Neutrophil (primary cell): ENCODE results near the gene DCAF11.

Source experiments
- H3K27ac ChIP-seq: fragments of 200-600 bp; sonication (generic); 2 replicates; pipeline ENCODE4 v1.5.1; 2016; ENCODE audit warnings: mild to moderate bottlenecking, moderate library complexity
- H3K27me3 ChIP-seq: fragments of 200-600 bp; sonication (generic); 2 replicates; pipeline ENCODE4 v1.6.0; 2016; ENCODE audit warnings: mild to moderate bottlenecking
- H3K36me3 ChIP-seq: fragments of 200-600 bp; sonication (generic); 2 replicates; pipeline ENCODE4 v1.5.1; 2017
- H3K4me1 ChIP-seq, 2 experiments: fragments of 200-600 bp in 1 of 2; sonication (generic) in 1 of 2; 1 replicate in 1 of 2; 2 replicates in 1 of 2; pipeline versions ENCODE4 v1.5.1 to v1.6.1; 2013 to 2016; ENCODE audit warnings: low read depth in 1 of 2, low read length in 1 of 2, mild to moderate bottlenecking in 1 of 2, moderate library complexity in 1 of 2; ENCODE audit not compliant: control insufficient read depth in 1 of 2, insufficient read depth in 1 of 2
- H3K4me3 ChIP-seq, 2 experiments: fragments of 200-600 bp in 1 of 2; sonication (generic) in 1 of 2; 1 replicate in 1 of 2; 2 replicates in 1 of 2; pipeline ENCODE4 v1.5.1; 2013 to 2016; ENCODE audit warnings: low read depth in 1 of 2, low read length in 1 of 2, mild to moderate bottlenecking in 1 of 2, moderate library complexity in 1 of 2
- H3K9me3 ChIP-seq: fragments of 200-600 bp; sonication (generic); 2 replicates; pipeline ENCODE4 v1.5.1; 2016
- TF ChIP-seq, protein P1 (sequence below): fragments of 200-600 bp; sonication (generic); IDR thresholded peaks from 2 replicates; pipeline ENCODE4 v1.5.1; 2016; ENCODE audit warnings: antibody characterized with exemption

The DCAF11 gene

GRCh38 chr14:24157331-24157730 lies 42.8 kb downstream of the DCAF11 start:
- Histone ChIP-seq H3K27ac (no peak overlapping the region), H3K9me3 (no peaks in the 10 kb centered on the region), H3K4me1 (peaks cover 14 to 16% of the 10 kb centered on the region in 2 experiments), H3K36me3 (peaks cover 75% of the 10 kb centered on the region), H3K27me3 (no peaks in the 10 kb centered on the region), H3K4me3 (no peak overlapping the region)
- TF ChIP-seq, protein P1, sequence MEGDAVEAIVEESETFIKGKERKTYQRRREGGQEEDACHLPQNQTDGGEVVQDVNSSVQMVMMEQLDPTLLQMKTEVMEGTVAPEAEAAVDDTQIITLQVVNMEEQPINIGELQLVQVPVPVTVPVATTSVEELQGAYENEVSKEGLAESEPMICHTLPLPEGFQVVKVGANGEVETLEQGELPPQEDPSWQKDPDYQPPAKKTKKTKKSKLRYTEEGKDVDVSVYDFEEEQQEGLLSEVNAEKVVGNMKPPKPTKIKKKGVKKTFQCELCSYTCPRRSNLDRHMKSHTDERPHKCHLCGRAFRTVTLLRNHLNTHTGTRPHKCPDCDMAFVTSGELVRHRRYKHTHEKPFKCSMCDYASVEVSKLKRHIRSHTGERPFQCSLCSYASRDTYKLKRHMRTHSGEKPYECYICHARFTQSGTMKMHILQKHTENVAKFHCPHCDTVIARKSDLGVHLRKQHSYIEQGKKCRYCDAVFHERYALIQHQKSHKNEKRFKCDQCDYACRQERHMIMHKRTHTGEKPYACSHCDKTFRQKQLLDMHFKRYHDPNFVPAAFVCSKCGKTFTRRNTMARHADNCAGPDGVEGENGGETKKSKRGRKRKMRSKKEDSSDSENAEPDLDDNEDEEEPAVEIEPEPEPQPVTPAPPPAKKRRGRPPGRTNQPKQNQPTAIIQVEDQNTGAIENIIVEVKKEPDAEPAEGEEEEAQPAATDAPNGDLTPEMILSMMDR = no peak

- Histone ChIP-seq H3K27me3 (no peaks in the 10 kb centered on the region), H3K27ac (peak overlapping the region; percentile 94), H3K4me1 (peaks cover 36 to 42% of the 10 kb centered on the region in 2 experiments), H3K4me3 (no peak overlapping the region), H3K9me3 (no peaks in the 10 kb centered on the region), H3K36me3 (peaks cover 79% of the 10 kb centered on the region)
- TF ChIP-seq, protein P1 = no peak
Measured at GRCh38 chr14:24159777-24160498, 45.4 kb downstream of the DCAF11 start.

GRCh38 chr14:24160499-24160849 lies 45.9 kb downstream of the DCAF11 start:
- H3K4me1 ChIP-seq = peaks cover 42 to 47% of the 10 kb centered on the region in 2 experiments
- peaks cover 79% of the 10 kb centered on the region for H3K36me3 ChIP-seq
- no peaks in the 10 kb centered on the region for H3K27me3 ChIP-seq
- TF ChIP-seq, protein P1 = no peak
- H3K4me3 ChIP-seq = peak overlapping the region in 1 of 2 experiments; percentile 83
- no peaks in the 10 kb centered on the region for H3K9me3 ChIP-seq
- H3K27ac ChIP-seq = peak overlapping the region; percentile 94

- Histone ChIP-seq H3K27me3 (no peaks in the 10 kb centered on the region), H3K4me3 (peak within 1 kb of the TSS; percentile 83 to 94), H3K4me1 (peaks cover 48 to 54% of the 10 kb centered on the region in 2 experiments), H3K27ac (peak within 1 kb of the TSS; percentile 94), H3K36me3 (peaks cover 79% of the 10 kb centered on the region), H3K9me3 (no peaks in the 10 kb centered on the region)
- TF ChIP-seq, protein P1 = peak; percentile 98
Measured at GRCh38 chr14:24160850-24161804, 46.5 kb downstream of the DCAF11 start, which contains the start of gene IRF9. IRF9 (plus strand) TSS chr14:24161265; CDS start chr14:24162145, 880 bp downstream.

- H3K36me3 ChIP-seq = peaks cover 79% of the 10 kb centered on the region
- H3K4me1 ChIP-seq = peaks cover 58 to 63% of the 10 kb centered on the region in 2 experiments
- TF ChIP-seq, protein P1 = no peak
- no peaks in the 10 kb centered on the region for H3K9me3 ChIP-seq
- no peaks in the 10 kb centered on the region for H3K27me3 ChIP-seq
- H3K4me3 ChIP-seq = peak overlapping the region; percentile 83 to 94
- H3K27ac ChIP-seq = peak overlapping the region; percentile 94
Measured at GRCh38 chr14:24162093-24162492, 47.5 kb downstream of the DCAF11 start.
